Mesothelial cell of epicardium (in vitro differentiated cells): ENCODE measurements around the gene ASB15. TPM values are rescaled to one million over a fixed set of nuclear protein-coding genes. Genes with fewer than 3 reads are reported as not detected.

Source experiments
- DNase-seq, 2 experiments: peaks; one replicate each; pipeline ENCODE4 v3.0.0; 2021; ENCODE audit warnings: low spot score in 2 of 2; ENCODE audit not compliant: unreplicated experiment in 2 of 2
- H3K27ac Mint-ChIP-seq: 2 replicates; pipeline ENCODE4 v1.8.0; 2021; ENCODE audit warnings: mixed read lengths
- H3K27me3 Mint-ChIP-seq: 2 replicates; pipeline ENCODE4 v1.8.0; 2021; ENCODE audit warnings: low read depth, mixed read lengths
- H3K36me3 Mint-ChIP-seq: 2 replicates; pipeline ENCODE4 v1.8.0; 2021; ENCODE audit warnings: mixed read lengths
- H3K4me1 Mint-ChIP-seq: 2 replicates; pipeline ENCODE4 v1.8.0; 2021; ENCODE audit warnings: mixed read lengths
- H3K4me3 Mint-ChIP-seq: 2 replicates; pipeline ENCODE4 v1.8.0; 2021; ENCODE audit warnings: mild to moderate bottlenecking, moderate library complexity, mixed read lengths
- H3K9me3 Mint-ChIP-seq: 2 replicates; pipeline ENCODE4 v1.8.0; 2021; ENCODE audit warnings: mixed read lengths
- CTCF ChIP-seq: fragments of 200-600 bp; sonication (generic); IDR thresholded peaks from one replicate; pipeline ENCODE4 v1.5.0; 2021; ENCODE audit warnings: antibody characterized with exemption; ENCODE audit not compliant: unreplicated experiment
- total RNA-seq: library from RNA; stranded (reverse); gene quantifications from 3 replicates; pipeline ENCODE4 v1.2.1, GENCODE V29; 2021

The ASB15 gene
- total RNA-seq, 1 donor from 2014 or later = not detected

GRCh38 chr7:123557398-123558288, 44.0 kb upstream of the ASB15 start, which contains the start of gene NDUFA5:
TSS of gene NDUFA5 (minus strand) at chr7:123557818. CDS start at chr7:123557795, 23 bp downstream.
- Mint-ChIP-seq H3K9me3 (no peaks in the 10 kb centered on the region), H3K27ac (no peak within 1 kb of the TSS), H3K4me3 (no peak within 1 kb of the TSS), H3K4me1 (peaks cover 3% of the 10 kb centered on the region), H3K36me3 (peaks cover 5% of the 10 kb centered on the region), H3K27me3 (no peaks in the 10 kb centered on the region)
- DNase-seq = peak; percentile 91 to 92
- TF ChIP-seq CTCF = no peak

- no peaks in the 10 kb centered on the region for H3K27me3 Mint-ChIP-seq
- peaks cover 3% of the 10 kb centered on the region for H3K4me1 Mint-ChIP-seq
- H3K4me3 Mint-ChIP-seq = no peak overlapping the region
- no peaks in the 10 kb centered on the region for H3K36me3 Mint-ChIP-seq
- H3K9me3 Mint-ChIP-seq = no peaks in the 10 kb centered on the region
- no peak for DNase-seq
- no peak for TF ChIP-seq CTCF
- H3K27ac Mint-ChIP-seq = no peak overlapping the region
Observed at GRCh38 chr7:123558289-123558874, 43.2 kb upstream of the ASB15 start.

GRCh38 chr7:123562121-123562520, 39.5 kb upstream of the ASB15 start:
- DNase-seq = no peak
- no peak for TF ChIP-seq CTCF

GRCh38 chr7:123569352-123570010, 32.1 kb upstream of the ASB15 start:
- no peaks in the 10 kb centered on the region for H3K9me3 Mint-ChIP-seq
- peaks cover under 1% of the 10 kb centered on the region for H3K4me1 Mint-ChIP-seq
- no peak overlapping the region for H3K4me3 Mint-ChIP-seq
- H3K27ac Mint-ChIP-seq = no peak overlapping the region
- no peaks in the 10 kb centered on the region for H3K27me3 Mint-ChIP-seq
- TF ChIP-seq CTCF = no peak
- H3K36me3 Mint-ChIP-seq = no peaks in the 10 kb centered on the region
- no peak for DNase-seq

More at GRCh38 chr7:123562121-123562520, 39.5 kb upstream of the ASB15 start:
- Mint-ChIP-seq H3K27me3 (no peaks in the 10 kb centered on the region), H3K9me3 (no peaks in the 10 kb centered on the region), H3K4me3 (no peak overlapping the region), H3K36me3 (no peaks in the 10 kb centered on the region), H3K4me1 (peaks cover 3% of the 10 kb centered on the region), H3K27ac (no peak overlapping the region)

GRCh38 chr7:123570390-123571182, 31.0 kb upstream of the ASB15 start:
- H3K4me3 Mint-ChIP-seq = no peak overlapping the region
- no peaks in the 10 kb centered on the region for H3K27me3 Mint-ChIP-seq
- no peak for TF ChIP-seq CTCF
- no peaks in the 10 kb centered on the region for H3K9me3 Mint-ChIP-seq
- H3K27ac Mint-ChIP-seq = no peak overlapping the region
- H3K36me3 Mint-ChIP-seq = no peaks in the 10 kb centered on the region
- DNase-seq = no peak
- peaks cover 2% of the 10 kb centered on the region for H3K4me1 Mint-ChIP-seq
